CD4-positive, alpha-beta memory T cell (primary cell): ENCODE measurements around the gene ANKRD6. TPM values are rescaled to one million over a fixed set of nuclear protein-coding genes. Genes with fewer than 3 reads are reported as not detected.

Source experiments
- CTCF ChIA-PET: fragments of 350-600 bp; sonication (Branson Sonifier 250); formaldehyde crosslinking; loops from one replicate; lab custom pipeline; 2021; ENCODE audit warnings: inconsistent platforms; ENCODE audit not compliant: partially characterized antibody; lab: Charles Lee
- POLR2A ChIA-PET: fragments of 350-600 bp; sonication (Branson Sonifier 250); formaldehyde crosslinking; loops from one replicate; lab custom pipeline; 2021; ENCODE audit not compliant: partially characterized antibody; lab: Charles Lee
- DNase-seq, 5 donors: peaks; one replicate each; pipeline versions ENCODE4 v3.0.0 to v3.0.0-alpha.2; 2020 to 2022; ENCODE audit warnings: mixed read lengths in 1 of 5
- H3K27ac ChIP-seq: one replicate; pipeline ENCODE4 v1.7.0; 2013; ENCODE audit warnings: low read depth, low read length
- H3K27me3 ChIP-seq: 2 replicates; pipeline ENCODE4 v1.7.0; 2013; ENCODE audit warnings: mild to moderate bottlenecking, low read length, moderate library complexity; ENCODE audit not compliant: insufficient read depth
- H3K36me3 ChIP-seq: 2 replicates; pipeline ENCODE4 v1.7.0; 2013; ENCODE audit warnings: mild to moderate bottlenecking, low read length, moderate library complexity; ENCODE audit not compliant: insufficient read depth
- H3K4me1 ChIP-seq: 2 replicates; pipeline ENCODE4 v1.7.0; 2013; ENCODE audit warnings: mild to moderate bottlenecking, low read length, moderate library complexity; ENCODE audit not compliant: insufficient read depth
- H3K4me3 ChIP-seq, 2 donors: one replicate each; pipeline ENCODE4 v1.7.0; 2013; ENCODE audit warnings: low read length in 2 of 2, mild to moderate bottlenecking in 1 of 2
- H3K9me3 ChIP-seq, 2 donors: one replicate each; pipeline ENCODE4 v1.7.0; 2013; ENCODE audit warnings: low read length in 2 of 2, control low read depth in 1 of 2; ENCODE audit not compliant: control insufficient read depth in 1 of 2
- H3K27ac Mint-ChIP-seq, 7 donors: one replicate each; pipeline ENCODE4 v1.8.0; 2020 to 2021; ENCODE audit warnings: mixed read lengths in 7 of 7, mild to moderate bottlenecking in 6 of 7, inconsistent platforms in 3 of 7, moderate library complexity in 3 of 7
- H3K27me3 Mint-ChIP-seq, 2 donors: one replicate each; pipeline ENCODE4 v1.8.0; 2020 to 2021; ENCODE audit warnings: mixed read lengths in 2 of 2
- H3K36me3 Mint-ChIP-seq, 2 donors: one replicate each; pipeline ENCODE4 v1.8.0; 2020 to 2021; ENCODE audit warnings: mixed read lengths in 2 of 2, inconsistent platforms in 1 of 2, mild to moderate bottlenecking in 1 of 2
- H3K4me1 Mint-ChIP-seq, 4 donors: one replicate each; pipeline ENCODE4 v1.8.0; 2020 to 2021; ENCODE audit warnings: mixed read lengths in 4 of 4, mild to moderate bottlenecking in 1 of 4
- H3K4me3 Mint-ChIP-seq, 8 donors: one replicate each; pipeline ENCODE4 v1.8.0; 2020 to 2021; ENCODE audit warnings: mixed read lengths in 8 of 8, mild to moderate bottlenecking in 7 of 8, moderate library complexity in 6 of 8, inconsistent platforms in 3 of 8
- H3K9me3 Mint-ChIP-seq, 8 donors: one replicate each; pipeline ENCODE4 v1.8.0; 2020 to 2021; ENCODE audit warnings: mixed read lengths in 8 of 8, mild to moderate bottlenecking in 5 of 8, inconsistent platforms in 3 of 8, moderate library complexity in 1 of 8
- intact Hi-C: fragments of 100-400 bp; cut with micrococcal nuclease; formaldehyde crosslinking; loops from one replicate; pipeline ENCODE4 v1.15.1; 2023
- polyA plus RNA-seq, 2 donors: library from polyadenylated mRNA; unstranded; fragments of 300-500 nt; fragmentation: Illumina TruSeq; gene quantifications; one replicate each; pipeline ENCODE4 v1.2.3, GENCODE V29; 2021
- total RNA-seq, 2 experiments: library from RNA; stranded (reverse); gene quantifications; one replicate each; pipeline ENCODE4 v1.2.3, GENCODE V29; 2021

Gene ANKRD6
- total and polyA plus RNA-seq, 4 experiments from 2014 or later: 2.8 to 5.8 (median 4.3) TPM

DNA sequence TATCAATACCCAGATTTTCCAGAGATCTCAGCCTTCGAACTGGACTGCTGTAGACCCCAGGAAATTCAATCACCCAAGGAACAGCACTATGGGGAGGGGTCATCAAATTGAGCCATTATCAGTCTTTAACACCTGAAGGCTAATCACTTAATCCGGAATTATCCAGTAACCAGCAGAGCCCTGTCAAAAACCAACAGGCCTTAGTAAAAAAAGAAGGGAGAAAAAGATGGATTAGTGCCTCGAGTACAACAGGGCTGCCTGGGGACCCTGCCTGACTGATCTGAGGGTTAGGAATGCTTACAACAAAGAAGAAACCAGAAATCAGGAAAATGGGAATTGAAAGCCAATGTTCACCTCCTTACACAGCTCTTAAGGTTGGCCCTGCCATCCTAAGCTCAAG lies 28.4 kb upstream of the ANKRD6 start:
- DNase-seq: no peak
- peaks cover 0 to 4% (median under 1%) of the 10 kb centered on the region in 4 donors for H3K4me1 Mint-ChIP-seq
- H3K27ac Mint-ChIP-seq: peak overlapping the region in 1 of 7 donors; percentile 7
- H3K4me1 ChIP-seq: no peaks in the 10 kb centered on the region
- no peaks in the 10 kb centered on the region for H3K9me3 ChIP-seq
- H3K27me3 ChIP-seq: no peaks in the 10 kb centered on the region
- no peak overlapping the region for H3K4me3 ChIP-seq
- no peaks in the 10 kb centered on the region for H3K36me3 Mint-ChIP-seq
- no peaks in the 10 kb centered on the region for H3K27me3 Mint-ChIP-seq
- ChIA-PET CTCF (interaction anchor here (0.9 kb wide), 1 partner anchor 32 kb away, joined by 3 read pairs; no protein-coding TSS in a partner anchor), POLR2A (no interaction called here)
- no peaks in the 10 kb centered on the region for H3K36me3 ChIP-seq
- H3K4me3 Mint-ChIP-seq: no peak overlapping the region
- H3K9me3 Mint-ChIP-seq: peaks cover 0 to 2% (median 0%) of the 10 kb centered on the region in 8 donors
- intact Hi-C loops: no loop called here
- no peak overlapping the region for H3K27ac ChIP-seq

DNA sequence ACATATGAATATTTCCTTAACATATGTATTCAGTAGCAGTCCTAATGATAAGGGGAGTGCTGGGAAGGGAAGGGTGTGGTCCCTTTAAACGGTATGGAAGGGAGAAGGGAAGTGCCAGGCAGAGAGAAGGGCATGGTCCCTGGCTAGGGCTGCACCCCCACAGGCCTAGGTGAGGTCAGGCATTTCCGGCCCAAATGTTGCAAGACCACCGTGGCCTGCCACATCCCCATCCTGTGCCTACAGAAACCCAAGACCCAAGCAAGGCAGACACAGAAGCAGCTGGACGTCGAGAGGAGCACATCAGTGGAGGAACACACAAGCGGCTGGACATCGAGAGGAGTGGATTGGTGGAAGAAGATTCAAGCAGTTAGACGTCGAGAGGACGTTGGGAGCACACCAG lies 26.8 kb upstream of the ANKRD6 start:
- Mint-ChIP-seq H3K9me3 (peaks cover 0 to 2% (median 0%) of the 10 kb centered on the region in 8 donors), H3K4me3 (no peak overlapping the region), H3K27ac (no peak overlapping the region), H3K4me1 (peaks cover 6 to 14% (median 9%) of the 10 kb centered on the region in 4 donors), H3K36me3 (no peaks in the 10 kb centered on the region), H3K27me3 (no peaks in the 10 kb centered on the region)
- intact Hi-C loops: no loop called here
- DNase-seq: no peak
- Histone ChIP-seq H3K27ac (no peak overlapping the region), H3K9me3 (no peaks in the 10 kb centered on the region), H3K4me1 (peaks cover 8% of the 10 kb centered on the region), H3K36me3 (no peaks in the 10 kb centered on the region), H3K4me3 (no peak overlapping the region), H3K27me3 (no peaks in the 10 kb centered on the region)
- ChIA-PET CTCF (interaction anchor here (1.8 kb wide), 1 partner anchor 10 kb away, joined by 3 read pairs; no protein-coding TSS in a partner anchor), POLR2A (no interaction called here)

DNA sequence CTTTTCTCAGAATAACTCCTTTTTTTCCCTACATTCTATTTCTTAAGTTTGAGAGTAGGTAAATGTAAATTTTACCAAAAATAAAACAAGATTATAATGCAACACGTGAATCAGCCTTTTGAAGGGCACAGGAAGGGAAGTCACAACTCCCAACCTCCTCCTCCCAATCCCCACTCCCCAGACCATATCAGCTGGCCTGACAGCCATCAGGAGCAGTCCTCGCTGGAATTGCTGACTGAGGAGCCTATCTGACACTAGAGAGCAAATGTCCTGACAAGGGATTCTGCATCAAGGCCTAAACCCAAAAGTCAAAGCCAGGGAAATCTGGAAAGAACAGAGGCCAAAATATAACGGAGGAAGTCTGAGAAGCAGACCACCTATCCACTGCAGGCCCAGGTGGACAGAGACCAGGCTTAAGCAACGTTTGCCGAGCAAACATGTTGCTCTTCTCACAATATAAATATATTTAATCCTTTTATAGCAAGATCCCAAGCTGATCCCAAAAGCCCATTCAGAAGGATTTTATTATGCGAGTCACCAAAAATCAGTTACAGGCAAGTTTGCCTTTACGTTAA lies 23.4 kb upstream of the ANKRD6 start:
- peaks cover 0 to 2% (median 0%) of the 10 kb centered on the region in 8 donors for H3K9me3 Mint-ChIP-seq
- intact Hi-C loops: loop anchor here (2.0 kb wide), 1 partner anchor 37 kb away; no protein-coding TSS in a partner anchor
- Histone ChIP-seq H3K4me3 (no peak overlapping the region), H3K36me3 (no peaks in the 10 kb centered on the region), H3K27me3 (peaks cover 4% of the 10 kb centered on the region), H3K9me3 (no peaks in the 10 kb centered on the region), H3K4me1 (peaks cover 19% of the 10 kb centered on the region), H3K27ac (no peak overlapping the region)
- H3K27ac Mint-ChIP-seq: peak overlapping the region in 1 of 7 donors; percentile 43
- peaks cover 0 to 4% of the 10 kb centered on the region in 2 donors for H3K36me3 Mint-ChIP-seq
- peaks cover 10 to 29% (median 17%) of the 10 kb centered on the region in 4 donors for H3K4me1 Mint-ChIP-seq
- ChIA-PET CTCF (interaction anchor here (1.0 kb wide), 1 partner anchor 33 kb away, joined by 3 read pairs; no protein-coding TSS in a partner anchor), POLR2A (no interaction called here)
- DNase-seq: no peak
- peaks cover 0 to 5% of the 10 kb centered on the region in 2 donors for H3K27me3 Mint-ChIP-seq
- H3K4me3 Mint-ChIP-seq: peak overlapping the region in 2 of 8 donors; percentile 12 to 43

DNA sequence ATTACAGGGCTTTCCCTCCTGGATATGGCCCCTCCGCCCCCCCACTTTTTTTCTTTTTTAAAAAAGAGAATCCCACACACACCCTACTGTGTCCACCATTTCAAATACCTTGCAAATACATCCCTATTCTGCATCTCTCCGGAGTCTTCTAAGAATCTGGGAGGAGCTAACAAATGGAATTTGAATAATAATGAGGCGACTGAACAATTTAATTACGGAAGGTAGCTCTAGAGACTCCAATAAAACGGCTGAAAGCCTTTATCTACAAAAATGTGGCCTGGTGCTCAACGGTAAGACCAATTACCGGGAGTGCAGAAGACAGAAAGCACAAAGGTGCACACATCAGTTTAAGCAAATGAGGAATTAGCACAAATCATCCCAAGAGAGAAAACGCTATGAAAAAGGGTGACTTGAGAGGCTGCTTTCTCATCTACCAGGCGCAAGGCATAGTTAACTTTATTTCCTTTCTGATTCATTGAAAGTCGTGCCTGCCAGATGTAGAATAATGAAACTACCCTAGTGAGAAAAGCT lies 22.7 kb upstream of the ANKRD6 start:
- intact Hi-C loops: loop anchor here (2.0 kb wide), 1 partner anchor 37 kb away; no protein-coding TSS in a partner anchor
- H3K27ac ChIP-seq: no peak overlapping the region
- peak overlapping the region in 6 of 7 donors; percentile 27 to 84 (median 62) for H3K27ac Mint-ChIP-seq
- H3K4me3 Mint-ChIP-seq: peak overlapping the region; percentile 83 to 93 (median 88)
- ChIA-PET CTCF (interaction anchor here (0.6 to 4.3 kb wide), 2 partner anchors 38 to 280 kb away, joined by 3 to 22 read pairs; no protein-coding TSS in a partner anchor), POLR2A (interaction anchor here (1.0 to 1.4 kb wide), 3 partner anchors 35 to 330 kb away, joined by 3 to 4 read pairs (median 3); no protein-coding TSS in a partner anchor)
- H3K27me3 Mint-ChIP-seq: peaks cover under 1 to 7% of the 10 kb centered on the region in 2 donors
- no peak overlapping the region for H3K4me3 ChIP-seq
- no peaks in the 10 kb centered on the region for H3K9me3 Mint-ChIP-seq
- H3K27me3 ChIP-seq: peaks cover 4% of the 10 kb centered on the region
- H3K36me3 ChIP-seq: no peaks in the 10 kb centered on the region
- H3K4me1 ChIP-seq: peaks cover 19% of the 10 kb centered on the region
- peaks cover 10 to 29% (median 17%) of the 10 kb centered on the region in 4 donors for H3K4me1 Mint-ChIP-seq
- no peaks in the 10 kb centered on the region for H3K9me3 ChIP-seq
- DNase-seq: no peak
- H3K36me3 Mint-ChIP-seq: peaks cover 0 to 4% of the 10 kb centered on the region in 2 donors

DNA sequence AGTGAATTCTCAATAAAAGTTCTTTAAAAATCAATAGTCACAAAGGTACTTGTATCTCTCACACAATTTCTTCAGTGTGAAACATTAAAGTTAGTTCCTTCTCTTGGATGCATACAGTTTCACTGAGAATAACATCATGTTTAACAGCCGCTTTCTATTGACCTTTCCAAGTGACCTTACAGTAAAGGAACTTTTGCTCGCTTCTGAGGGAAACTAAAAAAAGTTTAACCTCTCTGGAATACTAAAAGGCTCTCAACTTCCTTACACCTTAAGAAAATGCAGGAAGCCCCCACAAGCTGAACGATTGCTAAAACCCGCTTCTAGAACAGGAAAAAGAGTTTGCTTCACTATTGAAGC lies 22.2 kb upstream of the ANKRD6 start:
- ChIA-PET POLR2A (interaction anchor here (1.0 to 1.4 kb wide), 4 partner anchors 35 to 331 kb away, joined by 3 to 5 read pairs (median 4); partner anchors contain the start of gene PM20D2), CTCF (interaction anchor here (0.6 to 4.3 kb wide), 3 partner anchors 22 to 280 kb away, joined by 3 to 22 read pairs (median 11); partner anchors contain the start of gene ANKRD6)
- peaks cover 0 to 4% of the 10 kb centered on the region in 2 donors for H3K36me3 Mint-ChIP-seq
- intact Hi-C loops: loop anchor here (2.0 kb wide), 1 partner anchor 38 kb away; no protein-coding TSS in a partner anchor
- DNase-seq: peak in 1 of 5 donors; percentile 4
- peak overlapping the region; percentile 30 to 89 (median 80) for H3K27ac Mint-ChIP-seq
- peaks cover 19% of the 10 kb centered on the region for H3K4me1 ChIP-seq
- H3K36me3 ChIP-seq: no peaks in the 10 kb centered on the region
- H3K9me3 Mint-ChIP-seq: no peaks in the 10 kb centered on the region
- H3K4me3 ChIP-seq: peak overlapping the region; percentile 17 to 49
- peaks cover 3 to 10% of the 10 kb centered on the region in 2 donors for H3K27me3 Mint-ChIP-seq
- H3K9me3 ChIP-seq: no peaks in the 10 kb centered on the region
- H3K27ac ChIP-seq: no peak overlapping the region
- peak overlapping the region; percentile 83 to 93 (median 88) for H3K4me3 Mint-ChIP-seq
- peaks cover 10 to 29% (median 16%) of the 10 kb centered on the region in 4 donors for H3K4me1 Mint-ChIP-seq
- H3K27me3 ChIP-seq: peaks cover 4% of the 10 kb centered on the region

DNA sequence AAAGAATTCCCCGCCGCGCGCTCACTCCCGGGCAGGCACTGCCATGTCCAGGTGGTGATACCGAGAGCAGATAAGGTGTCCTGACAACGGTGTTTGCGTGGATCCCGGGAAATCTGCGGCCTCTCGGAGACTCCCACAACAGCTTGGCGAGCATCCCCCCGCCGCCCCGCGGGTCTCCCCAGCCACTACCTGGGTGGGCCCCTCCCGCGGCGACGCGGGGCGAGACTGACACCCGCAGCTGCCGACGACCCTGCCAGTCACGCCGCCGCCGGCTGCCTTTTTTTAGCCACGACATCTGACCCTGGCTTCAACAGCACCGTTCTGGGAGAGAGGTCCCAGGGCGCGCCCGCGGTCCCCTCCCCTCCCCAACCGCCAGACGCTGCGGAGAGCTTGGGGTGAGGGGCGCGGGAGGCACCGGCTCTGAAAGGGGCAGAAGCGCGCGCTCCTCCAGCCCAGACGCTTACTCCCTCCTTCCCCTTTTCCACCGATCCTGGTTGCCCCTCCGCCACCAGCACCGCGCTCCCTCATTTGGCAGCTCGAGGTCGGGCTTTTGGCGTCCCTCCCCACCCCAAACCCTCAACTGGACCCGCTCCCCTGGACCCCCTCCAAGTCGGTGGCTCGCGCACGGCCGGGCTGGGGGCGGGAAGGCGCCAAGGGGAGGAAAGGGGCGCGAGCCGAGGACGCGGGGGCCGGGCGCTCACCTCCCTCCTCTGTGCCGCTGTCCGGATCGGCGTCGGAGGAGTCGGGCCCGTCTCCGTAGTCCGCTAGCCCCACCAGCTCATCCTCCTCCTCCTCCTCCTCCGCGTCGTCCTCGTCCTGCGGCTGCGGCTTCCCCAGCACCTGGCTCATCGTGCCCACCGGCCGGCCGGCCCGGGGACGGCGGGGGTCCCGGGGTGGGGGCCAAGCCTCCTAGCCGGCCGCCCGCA lies 21.5 kb upstream of the ANKRD6 start:
- ChIA-PET POLR2A (interaction anchor here (0.6 to 1.4 kb wide), 6 partner anchors 25 to 331 kb away, joined by 3 to 5 read pairs (median 3); partner anchors contain the start of genes PM20D2 and PNRC1), CTCF (interaction anchor here (0.6 to 4.3 kb wide), 3 partner anchors 21 to 281 kb away, joined by 3 to 22 read pairs (median 11); partner anchors contain the start of gene ANKRD6)
- peak overlapping the region; percentile 83 to 93 (median 88) for H3K4me3 Mint-ChIP-seq
- peak overlapping the region; percentile 30 to 89 (median 80) for H3K27ac Mint-ChIP-seq
- H3K4me1 ChIP-seq: peaks cover 19% of the 10 kb centered on the region
- peaks cover 0 to 4% of the 10 kb centered on the region in 2 donors for H3K36me3 Mint-ChIP-seq
- H3K27me3 Mint-ChIP-seq: peaks cover 4 to 13% of the 10 kb centered on the region in 2 donors
- no peaks in the 10 kb centered on the region for H3K36me3 ChIP-seq
- intact Hi-C loops: loop anchor here (2.0 kb wide), 1 partner anchor 39 kb away; no protein-coding TSS in a partner anchor
- peak overlapping the region; percentile 17 to 49 for H3K4me3 ChIP-seq
- DNase-seq: peak in 3 of 5 donors; percentile 23 to 32 (median 30)
- H3K9me3 ChIP-seq: no peaks in the 10 kb centered on the region
- H3K4me1 Mint-ChIP-seq: peaks cover 10 to 25% (median 16%) of the 10 kb centered on the region in 4 donors
- H3K27me3 ChIP-seq: peaks cover 4% of the 10 kb centered on the region
- no peaks in the 10 kb centered on the region for H3K9me3 Mint-ChIP-seq
- peak overlapping the region; percentile 25 for H3K27ac ChIP-seq
